PFSK-1 (cell line): Measurements from ENCODE around the gene HOXA4.

Experiments used
- FOXP2 ChIP-seq: optimal IDR thresholded peaks from 2 replicates; pipeline ENCODE3; 2011; ENCODE audit warnings: borderline replicate concordance, control low read depth, inconsistent platforms; ENCODE audit not compliant: insufficient read depth; ENCODE audit errors: extremely low read length, extremely low read depth
- POLR2AphosphoS5 ChIP-seq: IDR thresholded peaks from 2 replicates; pipeline ENCODE4 v1.6.1; 2012; ENCODE audit warnings: low read depth, mild to moderate bottlenecking, control low read depth, low read length, moderate library complexity
- REST ChIP-seq, 2 experiments: IDR thresholded peaks; 2 replicates each; pipeline versions ENCODE4 v1.6.1 to v1.8.0; 2011 to 2012; ENCODE audit warnings: low read depth in 2 of 2, low read length in 2 of 2, control low read depth in 1 of 2, inconsistent platforms in 1 of 2, mild to moderate bottlenecking in 1 of 2, moderate library complexity in 1 of 2; ENCODE audit not compliant: insufficient read depth in 1 of 2
- SIN3A ChIP-seq: IDR thresholded peaks from 2 replicates; pipeline ENCODE4 v1.6.1; 2012; ENCODE audit warnings: mild to moderate bottlenecking, low read length, moderate library complexity, borderline replicate concordance; ENCODE audit not compliant: insufficient read depth
- TAF1 ChIP-seq: IDR thresholded peaks from 2 replicates; pipeline ENCODE4 v1.6.1; 2012; ENCODE audit warnings: low read length, control low read depth, borderline replicate concordance; ENCODE audit not compliant: insufficient read depth

The HOXA4 gene

GRCh38 chr7:27111751-27112277, 18.7 kb downstream of the HOXA4 start:
- TF ChIP-seq TAF1: no peak
- TF ChIP-seq REST (IDR thresholded peaks at IDR 0.05; ENCODE audit: insufficient read depth in 1 of 2, low read depth in 2 of 2, low read length in 2 of 2): no peak
- no peak for TF ChIP-seq POLR2AphosphoS5
- no peak for TF ChIP-seq FOXP2
- TF ChIP-seq SIN3A: no peak

- TF ChIP-seq REST (IDR thresholded peaks at IDR 0.05; ENCODE audit: insufficient read depth in 1 of 2, low read depth in 2 of 2, low read length in 2 of 2): no peak
- TF ChIP-seq FOXP2: no peak
- no peak for TF ChIP-seq SIN3A
- TF ChIP-seq POLR2AphosphoS5: no peak
- TF ChIP-seq TAF1: no peak
Observed at GRCh38 chr7:27111042-27111750, 19.4 kb downstream of the HOXA4 start.

- TF ChIP-seq REST (IDR thresholded peaks at IDR 0.05; ENCODE audit: insufficient read depth in 1 of 2, low read depth in 2 of 2, low read length in 2 of 2): no peak
- no peak for TF ChIP-seq FOXP2
- no peak for TF ChIP-seq SIN3A
- TF ChIP-seq TAF1: no peak
- TF ChIP-seq POLR2AphosphoS5: no peak
Observed at GRCh38 chr7:27110186-27111031, 20.1 kb downstream of the HOXA4 start.

GRCh38 chr7:27109466-27110185, 20.9 kb downstream of the HOXA4 start:
- TF ChIP-seq REST (IDR thresholded peaks at IDR 0.05; ENCODE audit: insufficient read depth in 1 of 2, low read depth in 2 of 2, low read length in 2 of 2): no peak
- TF ChIP-seq TAF1: no peak
- TF ChIP-seq POLR2AphosphoS5: no peak
- TF ChIP-seq SIN3A: no peak
- TF ChIP-seq FOXP2: no peak
